ENCODE results near the gene PDE3A. TPM values are rescaled to one million over a fixed set of nuclear protein-coding genes. Genes with fewer than 3 reads are reported as not detected.

Gene PDE3A
- polyA plus RNA-seq, 1 of the 3 experiments (the other 2 are of a cell fraction), result 0.67 TPM

- Histone ChIP-seq H3K27ac (ENCODE audit: low read depth in 2 of 2, low read length in 1 of 2) (peak overlapping the region in 1 of 2 experiments; percentile 95; a peak in 2 of 4 replicates), H3K9ac (no peak overlapping the region), H3K27me3 (ENCODE audit: insufficient read depth) (no peaks in the 10 kb centered on the region), H3K4me2 (no peak overlapping the region), H3K79me2 (ENCODE audit: insufficient read depth) (peaks cover 6% of the 10 kb centered on the region), H3F3A (replicated peaks; ENCODE audit: insufficient read depth) (peaks cover 12% of the 10 kb centered on the region), H4K20me1 (ENCODE audit: insufficient read depth) (no peaks in the 10 kb centered on the region), H3K9me3 (no peaks in the 10 kb centered on the region), H3K9me2 (no peaks in the 10 kb centered on the region), H3K36me3 (replicated peaks in 1 of 2; ENCODE audit: control insufficient read depth in 1 of 2, insufficient read depth in 2 of 2, low read length in 1 of 2) (no peaks in the 10 kb centered on the region), H3K4me3 (ENCODE audit: low read depth in 2 of 2, low read length in 1 of 2) (no peak overlapping the region), H2AFZ (ENCODE audit: low read depth) (no peak overlapping the region), H3K4me1 (ENCODE audit: control insufficient read depth in 1 of 2, insufficient read depth in 2 of 2, low read depth in 1 of 2, low read length in 1 of 2) (peaks cover 6 to 12% of the 10 kb centered on the region in 2 experiments; a peak in 2 of 4 replicates)
- DNase-seq, result no peak
- TF ChIP-seq TAF1 (IDR thresholded peaks at IDR 0.05; ENCODE audit: borderline replicate concordance, low read depth, low read length) (no peak), GABPA (IDR thresholded peaks at IDR 0.05; ENCODE audit: low read depth) (no peak), MEF2A (IDR thresholded peaks at IDR 0.05; ENCODE audit: borderline replicate concordance, low read depth) (no peak), USF1 (IDR thresholded peaks at IDR 0.05; ENCODE audit: borderline replicate concordance, low read depth) (no peak)
- ChIA-PET POLR2A (no interaction called here), CTCF (interaction anchor here (0.8 to 3.0 kb wide), 2 partner anchors 11 to 40 kb away, joined by 3 to 14 read pairs; no protein-coding TSS in a partner anchor)
- WGBS (ENCODE audit: low lambda C conversion rate), result 94% methylated on average over 4 of the region's 4 CpGs
Measured at GRCh38 chr12:20507711-20508110, 139.4 kb downstream of the PDE3A start.

GRCh38 chr12:20508359-20508758 is 140.0 kb downstream of the PDE3A start:
- H2AFZ ChIP-seq (ENCODE audit: low read depth), result no peak overlapping the region
- no peaks in the 10 kb centered on the region for H3K27me3 ChIP-seq (ENCODE audit: insufficient read depth)
- H3K79me2 ChIP-seq (ENCODE audit: insufficient read depth), result peaks cover 6% of the 10 kb centered on the region
- DNase-seq, result no peak
- no peaks in the 10 kb centered on the region for H3K36me3 ChIP-seq (replicated peaks in 1 of 2; ENCODE audit: control insufficient read depth in 1 of 2, insufficient read depth in 2 of 2, low read length in 1 of 2)
- POLR2A ChIA-PET, result interaction anchor here (0.6 to 1.1 kb wide), 2 partner anchors 12 to 140 kb away, joined by 3 to 4 read pairs; partner anchors contain the start of gene PDE3A
- H3K27ac ChIP-seq (ENCODE audit: low read depth in 2 of 2, low read length in 1 of 2), result peak overlapping the region in 1 of 2 experiments; percentile 95; a peak in 2 of 4 replicates
- H3K9ac ChIP-seq, result no peak overlapping the region
- H3K4me3 ChIP-seq (ENCODE audit: low read depth in 2 of 2, low read length in 1 of 2), result no peak overlapping the region
- H3K9me3 ChIP-seq, result no peaks in the 10 kb centered on the region
- no peak overlapping the region for H3K4me2 ChIP-seq
- WGBS (ENCODE audit: low lambda C conversion rate), result 72% methylated on average over 4 of the region's 4 CpGs
- peaks cover 6 to 12% of the 10 kb centered on the region in 2 experiments; a peak in 2 of 4 replicates for H3K4me1 ChIP-seq (ENCODE audit: control insufficient read depth in 1 of 2, insufficient read depth in 2 of 2, low read depth in 1 of 2, low read length in 1 of 2)
- H3F3A ChIP-seq (replicated peaks; ENCODE audit: insufficient read depth), result peaks cover 12% of the 10 kb centered on the region
- H4K20me1 ChIP-seq (ENCODE audit: insufficient read depth), result no peaks in the 10 kb centered on the region
- TF ChIP-seq RXRA (IDR thresholded peaks at IDR 0.05; ENCODE audit: borderline replicate concordance, low read depth) (no peak), CHD2 (IDR thresholded peaks at IDR 0.05; ENCODE audit: low read length, partially characterized antibody) (no peak), RAD21 (IDR thresholded peaks at IDR 0.05; ENCODE audit: low read length) (no peak), FOXM1 (IDR thresholded peaks at IDR 0.05; ENCODE audit: low read depth) (no peak), SMC3 (IDR thresholded peaks at IDR 0.05; ENCODE audit: low read depth, low read length) (no peak), EZH2phosphoT487 (IDR thresholded peaks at IDR 0.05; ENCODE audit: borderline replicate concordance, low read depth) (no peak), SIN3A (IDR thresholded peaks at IDR 0.05; ENCODE audit: borderline replicate concordance, low read depth, low read length) (no peak), REST (IDR thresholded peaks at IDR 0.05; ENCODE audit: low read depth, low read length) (no peak), ELF1 (IDR thresholded peaks at IDR 0.05) (no peak), EP300 (IDR thresholded peaks at IDR 0.05; ENCODE audit: borderline replicate concordance in 1 of 2, low read depth in 1 of 2, low read length in 1 of 2) (no peak), FOXJ3 (CRISPR knock-in tag; IDR thresholded peaks at IDR 0.05) (no peak), NFIC (IDR thresholded peaks at IDR 0.05; ENCODE audit: borderline replicate concordance) (no peak), GATA2 (CRISPR knock-in tag; IDR thresholded peaks at IDR 0.05) (no peak), TEAD4 (IDR thresholded peaks at IDR 0.05; ENCODE audit: borderline replicate concordance, insufficient read depth) (no peak), TAF1 (IDR thresholded peaks at IDR 0.05; ENCODE audit: borderline replicate concordance, low read depth, low read length) (no peak), NRF1 (IDR thresholded peaks at IDR 0.05; ENCODE audit: low read depth, low read length) (no peak)
- H3K9me2 ChIP-seq, result no peaks in the 10 kb centered on the region
- CTCF ChIA-PET, result interaction anchor here (0.8 to 3.0 kb wide), 3 partner anchors 12 to 93 kb away, joined by 3 to 14 read pairs (median 10); no protein-coding TSS in a partner anchor

All from SK-N-SH (cell line).